ENCODE results near the gene SORCS3. TPM values are rescaled to one million over a fixed set of nuclear protein-coding genes. Genes with fewer than 3 reads are reported as not detected.

Gene SORCS3
- total and polyA plus RNA-seq, 9 of the 15 experiments (the other 6 are each of a cell fraction or from before 2014, with no cell fraction given) = not detected

GRCh38 chr10:105274556-105275070 lies 633.5 kb downstream of the SORCS3 start:
- BruUV-seq (replicated peaks) = no TSS peak
- FAIRE-seq (no peak), DNase-seq (ENCODE audit: extremely low read depth in 1 of 4, low spot score in 3 of 4) (no peak), ATAC-seq (no peak)
- no peak overlapping the region for H3K4me3 ChIP-seq
- H2AFZ ChIP-seq (ENCODE audit: low read depth, low read length) = no peak overlapping the region
- intact Hi-C loops (cut with micrococcal nuclease) (no loop called here), in situ Hi-C loops (cut with MboI) (no loop called here)
- no peak overlapping the region for H3K9ac ChIP-seq (ENCODE audit: insufficient read depth in 1 of 2, low read depth in 2 of 2, low read length in 2 of 2)
- no peaks in the 10 kb centered on the region for H4K20me1 ChIP-seq (replicated peaks; ENCODE audit: control insufficient read depth, insufficient read depth, low read length)
- ChIA-PET CTCF (ENCODE audit: low intra/inter-chr PET ratio) (no interaction called here), POLR2A (no interaction called here)
- no peaks in the 10 kb centered on the region for H3K9me1 ChIP-seq (ENCODE audit: control insufficient read depth, insufficient read depth, low read length)
- WGBS (ENCODE audit: insufficient coverage, low coverage, missing lambda C conversion rate) = 4% methylated on average over 3 of the region's 3 CpGs
- H3K9me3 ChIP-seq (replicated peaks; ENCODE audit: control insufficient read depth, insufficient read depth, low read depth, low read length) = no peaks in the 10 kb centered on the region
- no peak overlapping the region for H3K27ac ChIP-seq (ENCODE audit: extremely low read depth, low read depth, low read length)
- H3K4me1 ChIP-seq (replicated peaks in 1 of 2; ENCODE audit: control insufficient read depth in 2 of 2, insufficient read depth in 2 of 2, low read length in 2 of 2) = no peaks in the 10 kb centered on the region
- H3K27me3 ChIP-seq (ENCODE audit: control insufficient read depth in 2 of 2, insufficient read depth in 2 of 2, low read length in 2 of 2) = no peaks in the 10 kb centered on the region
- no peaks in the 10 kb centered on the region for H3K36me3 ChIP-seq (ENCODE audit: control insufficient read depth, insufficient read depth, low read length)
- no peak overlapping the region for H3K4me2 ChIP-seq (ENCODE audit: insufficient read depth, low read length)
- H3K79me2 ChIP-seq (ENCODE audit: control insufficient read depth, insufficient read depth, low read length) = no peaks in the 10 kb centered on the region
- TF ChIP-seq PATZ1 (CRISPR knock-in tag; IDR thresholded peaks at IDR 0.05; ENCODE audit: borderline replicate concordance) (no peak), MNT (conservative IDR thresholded peaks at IDR 0.05) (no peak), ZNF431 (CRISPR knock-in tag; IDR thresholded peaks at IDR 0.05) (no peak), PYGO2 (tag; IDR thresholded peaks at IDR 0.05) (no peak), ZNF23 (CRISPR knock-in tag; IDR thresholded peaks at IDR 0.05) (no peak), U2AF1 (optimal IDR thresholded peaks at IDR 0.05; ENCODE audit: low read depth, low read length) (no peak), MBD1 (CRISPR knock-in tag; IDR thresholded peaks at IDR 0.05) (no peak), XRCC5 (IDR thresholded peaks at IDR 0.05; ENCODE audit: low read depth, low read length) (no peak), MEIS2 (IDR thresholded peaks at IDR 0.05; ENCODE audit: partially characterized antibody) (no peak), ZNF740 (CRISPR knock-in tag; IDR thresholded peaks at IDR 0.05) (no peak), ZNF740 (tag; IDR thresholded peaks at IDR 0.05) (no peak), PML (IDR thresholded peaks at IDR 0.05; ENCODE audit: low read length) (no peak), ETV1 (tag; conservative IDR thresholded peaks at IDR 0.05; ENCODE audit: low read depth) (no peak), ZNF398 (CRISPR knock-in tag; IDR thresholded peaks at IDR 0.05) (no peak)

Measured in K562 (cell line).